ENCODE results near the gene SYNE3.

- TF ChIP-seq EZH2 (IDR thresholded peaks at IDR 0.05) (no peak), POLR2AphosphoS5 (IDR thresholded peaks at IDR 0.05; ENCODE audit: borderline replicate concordance, low read depth, low read length) (no peak), FOXP2 (optimal IDR thresholded peaks at IDR 0.05; ENCODE audit: control extremely low read depth, extremely low read length, insufficient read depth) (no peak)
Observed at GRCh38 chr14:95543021-95543420, 26.6 kb upstream of the SYNE3 start.

All from SK-N-MC (cell line).